Measurements from ENCODE around the gene SPATA31E1. TPM values are rescaled to one million over a fixed set of nuclear protein-coding genes. Genes with fewer than 3 reads are reported as not detected.

The SPATA31E1 gene
- total and polyA plus RNA-seq, 9 of the 15 experiments (the other 6 are each of a cell fraction or from before 2014, with no cell fraction given): not detected

DNA sequence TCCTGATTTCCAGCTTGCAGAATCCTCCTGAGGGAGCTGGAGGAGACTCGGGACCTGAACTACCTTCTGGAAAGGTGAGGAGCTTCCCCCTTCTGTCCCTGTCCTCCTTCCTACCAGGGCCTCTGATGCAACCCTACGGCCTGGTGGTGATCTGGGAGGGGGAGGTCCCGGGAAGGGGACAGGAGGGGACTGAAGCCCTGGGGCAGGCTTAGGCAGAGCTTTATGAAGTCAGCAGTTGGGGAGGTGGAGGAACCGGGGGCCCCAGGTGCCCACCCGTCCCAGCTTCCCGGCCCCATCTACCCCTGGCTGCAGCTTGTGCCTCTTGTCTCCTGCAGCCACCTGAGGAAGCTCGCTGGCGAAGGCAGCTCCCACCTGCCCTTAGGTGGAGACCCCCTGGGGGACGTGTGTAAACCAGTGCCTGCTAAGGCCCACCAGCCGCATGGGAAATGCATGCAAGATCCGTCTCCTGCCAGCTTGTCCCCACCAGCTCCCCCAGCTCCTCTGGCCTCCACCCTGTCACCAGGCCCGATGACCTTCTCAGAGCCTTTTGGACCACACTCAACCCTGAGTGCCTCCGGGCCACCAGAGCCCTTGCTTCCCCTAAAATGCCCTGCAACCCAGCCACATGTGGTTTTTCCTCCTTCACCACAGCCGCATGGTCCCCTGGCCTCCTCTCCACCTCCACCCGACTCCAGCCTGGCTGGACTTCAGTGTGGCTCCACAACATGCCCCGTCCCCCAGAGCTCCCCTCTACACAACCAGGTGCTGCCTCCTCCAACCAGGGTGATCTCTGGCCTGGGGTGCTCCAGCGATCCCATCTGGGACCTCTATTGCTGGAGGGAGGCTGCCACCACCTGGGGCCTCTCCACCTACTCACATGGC, 2.1 kb downstream of the SPATA31E1 start (continued):
- TF ChIP-seq, protein P1, sequence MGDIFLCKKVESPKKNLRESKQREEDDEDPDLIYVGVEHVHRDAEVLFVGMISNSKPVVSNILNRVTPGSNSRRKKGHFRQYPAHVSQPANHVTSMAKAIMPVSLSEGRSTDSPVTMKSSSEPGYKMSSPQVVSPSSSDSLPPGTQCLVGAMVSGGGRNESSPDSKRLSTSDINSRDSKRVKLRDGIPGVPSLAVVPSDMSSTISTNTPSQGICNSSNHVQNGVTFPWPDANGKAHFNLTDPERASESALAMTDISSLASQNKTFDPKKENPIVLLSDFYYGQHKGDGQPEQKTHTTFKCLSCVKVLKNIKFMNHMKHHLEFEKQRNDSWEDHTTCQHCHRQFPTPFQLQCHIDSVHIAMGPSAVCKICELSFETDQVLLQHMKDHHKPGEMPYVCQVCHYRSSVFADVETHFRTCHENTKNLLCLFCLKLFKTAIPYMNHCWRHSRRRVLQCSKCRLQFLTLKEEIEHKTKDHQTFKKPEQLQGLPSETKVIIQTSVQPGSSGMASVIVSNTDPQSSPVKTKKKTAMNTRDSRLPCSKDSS (IDR thresholded peaks at IDR 0.05; ENCODE audit: low read depth, partially characterized antibody): no peak

DNA sequence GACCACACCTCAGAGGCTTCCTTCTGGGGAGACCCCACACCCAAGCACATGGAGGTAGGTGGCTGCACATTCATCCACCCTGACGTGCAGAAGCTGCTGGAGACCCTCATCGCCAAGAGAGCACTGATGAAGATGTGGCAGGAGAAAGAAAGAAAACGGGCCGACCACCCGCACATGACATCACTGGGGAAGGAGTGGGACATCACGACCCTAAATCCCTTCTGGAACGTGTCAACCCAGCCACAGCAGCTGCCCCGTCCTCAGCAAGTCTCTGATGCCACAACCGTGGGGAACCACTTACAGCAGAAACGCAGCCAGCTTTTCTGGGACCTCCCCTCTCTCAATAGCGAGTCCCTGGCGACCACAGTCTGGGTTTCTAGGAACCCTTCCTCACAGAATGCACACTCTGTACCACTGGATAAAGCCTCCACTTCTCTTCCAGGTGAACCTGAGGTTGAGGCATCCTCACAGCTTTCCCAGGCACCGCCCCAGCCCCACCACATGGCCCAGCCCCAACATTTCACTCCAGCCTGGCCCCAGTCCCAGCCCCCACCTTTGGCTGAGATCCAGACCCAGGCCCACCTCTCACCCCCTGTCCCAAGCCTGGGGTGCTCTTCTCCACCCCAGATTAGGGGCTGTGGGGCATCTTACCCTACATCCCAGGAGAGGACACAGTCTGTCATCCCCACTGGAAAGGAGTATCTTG, 3.0 kb downstream of the SPATA31E1 start:
- 3% methylated on average over 11 of the region's 13 CpGs for WGBS (ENCODE audit: insufficient coverage, low coverage, missing lambda C conversion rate)
- no peak overlapping the region for H3K4me3 ChIP-seq
- no peaks in the 10 kb centered on the region for H3K36me3 ChIP-seq (ENCODE audit: control insufficient read depth, insufficient read depth, low read length)
- H3K9me3 ChIP-seq (replicated peaks; ENCODE audit: control insufficient read depth, insufficient read depth, low read depth, low read length): no peaks in the 10 kb centered on the region
- H3K27me3 ChIP-seq (ENCODE audit: control insufficient read depth in 2 of 2, insufficient read depth in 2 of 2, low read length in 2 of 2): peaks cover 0 to 43% of the 10 kb centered on the region in 2 experiments; a peak in 2 of 5 replicates
- intact Hi-C loops (cut with micrococcal nuclease) (no loop called here), in situ Hi-C loops (cut with MboI) (no loop called here)
- FAIRE-seq (no peak), ATAC-seq (no peak), DNase-seq (ENCODE audit: extremely low read depth in 1 of 4, low spot score in 3 of 4) (no peak)
- H3K79me2 ChIP-seq (ENCODE audit: control insufficient read depth, insufficient read depth, low read length): no peaks in the 10 kb centered on the region
- BruUV-seq (replicated peaks): no TSS peak
- TF ChIP-seq MBD2 (IDR thresholded peaks at IDR 0.05; ENCODE audit: borderline replicate concordance, low read depth): no peak
- TF ChIP-seq ZNF134 (CRISPR knock-in tag; conservative IDR thresholded peaks at IDR 0.05): no peak
- TF ChIP-seq KAT2B (IDR thresholded peaks at IDR 0.05; ENCODE audit: low read depth, low read length): no peak
- TF ChIP-seq BDP1 (IDR thresholded peaks at IDR 0.05; ENCODE audit: insufficient read depth, insufficient read length): no peak
- no peak for TF ChIP-seq FOXM1 (IDR thresholded peaks at IDR 0.05; ENCODE audit: low read depth)
- no peak for TF ChIP-seq FOXM1 (CRISPR knock-in tag; IDR thresholded peaks at IDR 0.05; ENCODE audit: low read depth)
- TF ChIP-seq NR2C1 (IDR thresholded peaks at IDR 0.05): no peak
- TF ChIP-seq NR2C1 (tag; IDR thresholded peaks at IDR 0.05): no peak
- no peak for TF ChIP-seq NCOA2 (IDR thresholded peaks at IDR 0.05; ENCODE audit: partially characterized antibody in 2 of 2)
- TF ChIP-seq CTBP1 (IDR thresholded peaks at IDR 0.05; ENCODE audit: borderline replicate concordance): no peak
- TF ChIP-seq, protein P2, sequence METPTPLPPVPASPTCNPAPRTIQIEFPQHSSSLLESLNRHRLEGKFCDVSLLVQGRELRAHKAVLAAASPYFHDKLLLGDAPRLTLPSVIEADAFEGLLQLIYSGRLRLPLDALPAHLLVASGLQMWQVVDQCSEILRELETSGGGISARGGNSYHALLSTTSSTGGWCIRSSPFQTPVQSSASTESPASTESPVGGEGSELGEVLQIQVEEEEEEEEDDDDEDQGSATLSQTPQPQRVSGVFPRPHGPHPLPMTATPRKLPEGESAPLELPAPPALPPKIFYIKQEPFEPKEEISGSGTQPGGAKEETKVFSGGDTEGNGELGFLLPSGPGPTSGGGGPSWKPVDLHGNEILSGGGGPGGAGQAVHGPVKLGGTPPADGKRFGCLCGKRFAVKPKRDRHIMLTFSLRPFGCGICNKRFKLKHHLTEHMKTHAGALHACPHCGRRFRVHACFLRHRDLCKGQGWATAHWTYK (CRISPR knock-in tag; IDR thresholded peaks at IDR 0.05): no peak
- TF ChIP-seq MCM5 (IDR thresholded peaks at IDR 0.05; ENCODE audit: low read depth): no peak
- TF ChIP-seq BRD4 (IDR thresholded peaks at IDR 0.05): no peak
- H4K20me1 ChIP-seq (replicated peaks; ENCODE audit: control insufficient read depth, insufficient read depth, low read length): no peaks in the 10 kb centered on the region
- H3K9me1 ChIP-seq (ENCODE audit: control insufficient read depth, insufficient read depth, low read length): no peaks in the 10 kb centered on the region
- peaks cover 0 to 6% of the 10 kb centered on the region in 2 experiments; a peak in 1 of 5 replicates for H3K4me1 ChIP-seq (replicated peaks in 1 of 2; ENCODE audit: control insufficient read depth in 2 of 2, insufficient read depth in 2 of 2, low read length in 2 of 2)
- H3K4me2 ChIP-seq (ENCODE audit: insufficient read depth, low read length): no peak overlapping the region
- no peak overlapping the region for H3K27ac ChIP-seq (ENCODE audit: extremely low read depth, low read depth, low read length)
- POLR2A ChIA-PET: interaction anchor here (1.1 kb wide), 1 partner anchor 203 kb away, joined by 3 read pairs; no protein-coding TSS in a partner anchor
- no peak overlapping the region for H2AFZ ChIP-seq (ENCODE audit: low read depth, low read length)
- CTCF ChIA-PET (ENCODE audit: low intra/inter-chr PET ratio): no interaction called here
- no peak overlapping the region for H3K9ac ChIP-seq (ENCODE audit: insufficient read depth in 1 of 2, low read depth in 2 of 2, low read length in 2 of 2)

Data from K562 (cell line).